OCI-LY1 (cell line): ENCODE results near the gene NADK.

ENCODE experiments used
- H2AFZ ChIP-seq: fragments of 200-600 bp; sonication (generic), shearing (Covaris generic); 2 replicates; pipeline ENCODE4 v1.6.0; 2014; ENCODE audit warnings: antibody characterized with exemption, mild to moderate bottlenecking, low read length
- H3F3A ChIP-seq: fragments of 200-600 bp; sonication (generic), shearing (Covaris generic); 2 replicates; pipeline ENCODE4 v1.6.0; 2014; ENCODE audit warnings: mild to moderate bottlenecking, antibody characterized with exemption, low read length, moderate library complexity; ENCODE audit not compliant: insufficient read depth
- H3K27ac ChIP-seq: fragments of 200-600 bp; sonication (generic); 2 replicates; pipeline ENCODE4 v1.5.1; 2014; ENCODE audit warnings: low read length, mixed run types, mild to moderate bottlenecking, low read depth; ENCODE audit not compliant: poor library complexity, severe bottlenecking
- H3K27me3 ChIP-seq: fragments of 200-600 bp; sonication (generic); 2 replicates; pipeline ENCODE4 v1.6.0; 2014; ENCODE audit warnings: antibody characterized with exemption, mild to moderate bottlenecking, low read length, moderate library complexity; ENCODE audit not compliant: insufficient read depth
- H3K36me3 ChIP-seq: fragments of 200-600 bp; sonication (generic); 2 replicates; pipeline ENCODE4 v1.6.1; 2014; ENCODE audit warnings: mild to moderate bottlenecking, antibody characterized with exemption, low read length, moderate library complexity, mixed read lengths; ENCODE audit not compliant: insufficient read depth
- H3K4me1 ChIP-seq: fragments of 200-600 bp; sonication (generic); 2 replicates; pipeline ENCODE4 v1.5.1; 2014; ENCODE audit warnings: mild to moderate bottlenecking, low read length, moderate library complexity; ENCODE audit not compliant: insufficient read depth, severe bottlenecking
- H3K4me2 ChIP-seq: fragments of 200-600 bp; sonication (generic), shearing (Covaris generic); 2 replicates; pipeline ENCODE4 v1.6.1; 2014; ENCODE audit warnings: low read length
- H3K4me3 ChIP-seq: fragments of 200-600 bp; sonication (generic); 2 replicates; pipeline ENCODE4 v1.5.1; 2014; ENCODE audit warnings: low read length, low read depth, mild to moderate bottlenecking, mixed read lengths; ENCODE audit not compliant: poor library complexity, severe bottlenecking
- H3K79me2 ChIP-seq: fragments of 200-600 bp; shearing (Covaris generic); 2 replicates; pipeline ENCODE4 v1.6.1; 2016; ENCODE audit warnings: mixed run types, low read length, mixed read lengths; ENCODE audit not compliant: insufficient read depth
- H3K9ac ChIP-seq: fragments of 200-600 bp; sonication (generic), shearing (Covaris generic); 2 replicates; pipeline ENCODE4 v1.6.1; 2014; ENCODE audit warnings: mild to moderate bottlenecking, low read length, mixed read lengths
- H3K9me2 ChIP-seq: fragments of 200-600 bp; sonication (generic), shearing (Covaris generic); 2 replicates; pipeline ENCODE4 v1.6.1; 2014; ENCODE audit warnings: low read depth, mild to moderate bottlenecking, low read length, mixed read lengths
- H3K9me3 ChIP-seq: fragments of 200-600 bp; shearing (Covaris generic); 2 replicates; pipeline ENCODE4 v1.6.1; 2014; ENCODE audit warnings: low read length, mixed read lengths
- H4K20me1 ChIP-seq: fragments of 200-600 bp; sonication (generic), shearing (Covaris generic); 2 replicates; pipeline ENCODE4 v1.6.0; 2016; ENCODE audit warnings: mild to moderate bottlenecking, low read length; ENCODE audit not compliant: insufficient read depth
- EZH2 ChIP-seq: fragments of 200-600 bp; sonication (generic), shearing (Covaris generic); IDR thresholded peaks from 2 replicates; pipeline ENCODE4 v1.8.0; 2017; ENCODE audit warnings: borderline replicate concordance, mixed run types, mild to moderate bottlenecking, antibody characterized with exemption, low read length, moderate library complexity, mixed read lengths
- TF ChIP-seq, protein P1 (sequence below): fragments of 200-600 bp; sonication (generic), shearing (Covaris generic); IDR thresholded peaks from 2 replicates; pipeline ENCODE4 v1.5.1; 2017; ENCODE audit warnings: mild to moderate bottlenecking, antibody characterized with exemption, low read length, moderate library complexity, mixed read lengths

NADK gene

DNA sequence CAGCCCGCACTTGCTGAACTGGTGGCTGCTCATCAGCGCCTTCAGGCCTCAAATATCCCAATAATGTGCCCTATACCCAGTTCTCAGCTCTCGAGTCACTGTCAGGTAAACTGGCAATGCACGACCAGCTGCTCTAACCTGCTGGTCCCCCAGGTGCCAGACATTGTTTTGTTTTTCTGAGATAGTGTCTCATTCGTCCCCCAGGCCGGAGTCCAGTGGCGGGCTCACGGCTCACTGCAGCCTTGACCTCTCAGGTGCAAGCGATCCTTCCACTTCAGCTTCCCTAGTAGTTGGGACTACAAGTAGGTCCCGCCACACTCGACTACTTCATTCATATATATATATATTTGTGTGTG, 1.0 kb upstream of the NADK start:
- peaks cover 74% of the 10 kb centered on the region for H3K4me1 ChIP-seq
- H3F3A ChIP-seq, result peaks cover 12% of the 10 kb centered on the region; the same call in 1 of the 2 replicates
- H2AFZ ChIP-seq, result no peak overlapping the region
- peak overlapping the region; percentile 81 for H3K4me3 ChIP-seq
- peak overlapping the region; percentile 87 for H3K9ac ChIP-seq
- peaks cover 38% of the 10 kb centered on the region for H3K79me2 ChIP-seq
- H3K27me3 ChIP-seq, result no peaks in the 10 kb centered on the region
- no peaks in the 10 kb centered on the region for H3K9me3 ChIP-seq
- H3K4me2 ChIP-seq, result peak overlapping the region; percentile 91
- H3K27ac ChIP-seq, result peak overlapping the region; percentile 100
- H3K9me2 ChIP-seq, result no peaks in the 10 kb centered on the region
- H4K20me1 ChIP-seq, result no peaks in the 10 kb centered on the region
- TF ChIP-seq, protein P1, sequence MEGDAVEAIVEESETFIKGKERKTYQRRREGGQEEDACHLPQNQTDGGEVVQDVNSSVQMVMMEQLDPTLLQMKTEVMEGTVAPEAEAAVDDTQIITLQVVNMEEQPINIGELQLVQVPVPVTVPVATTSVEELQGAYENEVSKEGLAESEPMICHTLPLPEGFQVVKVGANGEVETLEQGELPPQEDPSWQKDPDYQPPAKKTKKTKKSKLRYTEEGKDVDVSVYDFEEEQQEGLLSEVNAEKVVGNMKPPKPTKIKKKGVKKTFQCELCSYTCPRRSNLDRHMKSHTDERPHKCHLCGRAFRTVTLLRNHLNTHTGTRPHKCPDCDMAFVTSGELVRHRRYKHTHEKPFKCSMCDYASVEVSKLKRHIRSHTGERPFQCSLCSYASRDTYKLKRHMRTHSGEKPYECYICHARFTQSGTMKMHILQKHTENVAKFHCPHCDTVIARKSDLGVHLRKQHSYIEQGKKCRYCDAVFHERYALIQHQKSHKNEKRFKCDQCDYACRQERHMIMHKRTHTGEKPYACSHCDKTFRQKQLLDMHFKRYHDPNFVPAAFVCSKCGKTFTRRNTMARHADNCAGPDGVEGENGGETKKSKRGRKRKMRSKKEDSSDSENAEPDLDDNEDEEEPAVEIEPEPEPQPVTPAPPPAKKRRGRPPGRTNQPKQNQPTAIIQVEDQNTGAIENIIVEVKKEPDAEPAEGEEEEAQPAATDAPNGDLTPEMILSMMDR, result no peak
- no peak for TF ChIP-seq EZH2
- H3K36me3 ChIP-seq, result peaks cover 20% of the 10 kb centered on the region

- Histone ChIP-seq H3K9me2 (no peaks in the 10 kb centered on the region), H2AFZ (no peak overlapping the region), H3K79me2 (peaks cover 43% of the 10 kb centered on the region), H3F3A (peaks cover 12% of the 10 kb centered on the region; the same call in 1 of the 2 replicates), H3K9ac (peak overlapping the region; percentile 87), H3K4me1 (peaks cover 74% of the 10 kb centered on the region), H4K20me1 (no peaks in the 10 kb centered on the region), H3K36me3 (peaks cover 24% of the 10 kb centered on the region), H3K4me2 (peak overlapping the region; percentile 91), H3K9me3 (no peaks in the 10 kb centered on the region), H3K4me3 (peak overlapping the region; percentile 81), H3K27me3 (no peaks in the 10 kb centered on the region), H3K27ac (peak overlapping the region; percentile 100)
- TF ChIP-seq EZH2, result no peak
- TF ChIP-seq, protein P1, result peak; percentile 60
Observed at GRCh38 chr1:1778663-1779319, 521 bp upstream of the NADK start.

DNA sequence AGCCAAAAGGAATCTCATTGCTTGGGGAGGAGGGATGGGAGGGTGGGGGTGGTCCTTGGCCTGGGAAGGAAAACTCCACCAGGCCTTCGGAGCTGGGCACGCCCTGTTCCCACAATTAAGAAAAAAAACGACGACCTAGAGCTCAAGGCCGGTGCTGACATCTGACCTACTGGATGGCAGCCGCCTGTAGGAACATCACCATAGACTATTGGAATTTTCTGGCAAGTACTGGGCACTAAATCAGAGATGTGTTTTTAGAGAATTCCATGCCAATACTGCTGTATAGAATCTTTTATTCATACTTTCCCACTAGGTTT, 729 bp downstream of the NADK start:
- H3K36me3 ChIP-seq, result peaks cover 36% of the 10 kb centered on the region
- peak overlapping the region; percentile 92 for H3K9ac ChIP-seq
- H3F3A ChIP-seq, result peaks cover 12% of the 10 kb centered on the region; the same call in 1 of the 2 replicates
- no peaks in the 10 kb centered on the region for H3K9me2 ChIP-seq
- H3K27ac ChIP-seq, result peak overlapping the region; percentile 93
- H3K4me2 ChIP-seq, result peak overlapping the region; percentile 84
- no peak overlapping the region for H2AFZ ChIP-seq
- no peaks in the 10 kb centered on the region for H3K27me3 ChIP-seq
- H3K79me2 ChIP-seq, result peaks cover 55% of the 10 kb centered on the region
- no peak for TF ChIP-seq EZH2
- TF ChIP-seq, protein P1, result no peak
- H4K20me1 ChIP-seq, result no peaks in the 10 kb centered on the region
- peaks cover 62% of the 10 kb centered on the region for H3K4me1 ChIP-seq
- H3K4me3 ChIP-seq, result peak overlapping the region; percentile 81
- H3K9me3 ChIP-seq, result no peaks in the 10 kb centered on the region
